GM15510 (cell line): Measurements from ENCODE around the gene GFOD1.

Experiments
- POLR2A ChIP-seq: IDR thresholded peaks from 3 replicates; pipeline ENCODE4 v1.6.1; 2011; ENCODE audit warnings: borderline replicate concordance; ENCODE audit not compliant: insufficient read length; ENCODE audit errors: extremely low read depth

The GFOD1 gene, protein sequence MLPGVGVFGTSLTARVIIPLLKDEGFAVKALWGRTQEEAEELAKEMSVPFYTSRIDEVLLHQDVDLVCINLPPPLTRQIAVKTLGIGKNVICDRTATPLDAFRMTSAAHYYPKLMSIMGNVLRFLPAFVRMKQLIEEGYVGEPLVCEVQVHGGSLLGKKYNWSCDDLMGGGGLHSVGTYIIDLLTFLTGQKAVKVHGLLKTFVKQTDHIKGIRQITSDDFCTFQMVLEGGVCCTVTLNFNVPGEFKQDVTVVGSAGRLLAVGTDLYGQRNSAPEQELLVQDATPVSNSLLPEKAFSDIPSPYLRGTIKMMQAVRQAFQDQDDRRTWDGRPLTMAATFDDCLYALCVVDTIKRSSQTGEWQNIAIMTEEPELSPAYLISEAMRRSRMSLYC

DNA sequence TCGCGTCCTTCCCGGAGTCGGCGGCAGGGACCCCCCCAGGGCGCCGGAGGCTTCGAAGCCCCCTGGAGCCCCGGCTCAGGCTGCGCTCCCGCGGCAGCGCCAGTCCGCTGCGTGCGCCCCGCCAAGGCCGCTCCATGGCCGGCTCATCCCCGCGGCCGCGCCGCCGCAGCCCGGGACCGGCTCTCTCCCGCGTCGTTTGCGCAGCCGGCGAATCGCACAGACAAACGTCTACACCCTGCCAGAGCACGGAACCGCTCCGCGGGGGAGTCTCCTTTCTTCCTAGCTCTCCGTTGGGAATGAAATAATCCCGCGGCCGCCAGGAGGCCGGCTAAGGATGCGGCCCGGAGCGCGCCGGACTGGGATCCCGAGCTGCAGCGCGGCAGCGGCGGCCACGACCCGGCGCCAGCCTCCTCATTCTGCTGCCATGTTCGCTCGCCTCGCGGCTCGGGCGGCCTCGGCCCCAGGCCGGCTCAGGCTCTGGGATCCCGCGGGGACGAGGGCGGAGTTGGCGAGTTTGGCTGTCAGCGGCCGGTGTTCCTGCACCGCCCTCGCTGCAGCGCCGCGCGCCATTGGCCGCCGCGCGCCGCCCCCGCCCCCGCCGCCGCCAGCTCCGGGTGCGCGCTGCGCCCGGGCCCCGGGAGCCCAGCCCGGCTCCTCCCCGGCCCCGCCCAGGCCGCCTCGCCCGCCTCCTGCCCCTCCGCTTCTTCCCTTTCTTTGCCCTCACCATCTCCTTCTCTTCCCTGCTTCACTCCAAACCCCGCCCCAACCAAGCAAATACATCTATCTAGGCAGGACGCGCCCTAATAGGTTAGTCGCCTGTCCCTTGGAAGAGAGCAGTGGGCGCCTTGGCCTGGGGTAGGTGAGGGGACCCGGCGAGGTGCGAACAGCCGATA lies at the start of gene GFOD1:
Gene GFOD1 (minus strand): TSS at position 479 of the 893 bp plus-strand sequence. CDS start 710 bp downstream, outside the sequence.
- TF ChIP-seq POLR2A: peak; percentile 83

DNA sequence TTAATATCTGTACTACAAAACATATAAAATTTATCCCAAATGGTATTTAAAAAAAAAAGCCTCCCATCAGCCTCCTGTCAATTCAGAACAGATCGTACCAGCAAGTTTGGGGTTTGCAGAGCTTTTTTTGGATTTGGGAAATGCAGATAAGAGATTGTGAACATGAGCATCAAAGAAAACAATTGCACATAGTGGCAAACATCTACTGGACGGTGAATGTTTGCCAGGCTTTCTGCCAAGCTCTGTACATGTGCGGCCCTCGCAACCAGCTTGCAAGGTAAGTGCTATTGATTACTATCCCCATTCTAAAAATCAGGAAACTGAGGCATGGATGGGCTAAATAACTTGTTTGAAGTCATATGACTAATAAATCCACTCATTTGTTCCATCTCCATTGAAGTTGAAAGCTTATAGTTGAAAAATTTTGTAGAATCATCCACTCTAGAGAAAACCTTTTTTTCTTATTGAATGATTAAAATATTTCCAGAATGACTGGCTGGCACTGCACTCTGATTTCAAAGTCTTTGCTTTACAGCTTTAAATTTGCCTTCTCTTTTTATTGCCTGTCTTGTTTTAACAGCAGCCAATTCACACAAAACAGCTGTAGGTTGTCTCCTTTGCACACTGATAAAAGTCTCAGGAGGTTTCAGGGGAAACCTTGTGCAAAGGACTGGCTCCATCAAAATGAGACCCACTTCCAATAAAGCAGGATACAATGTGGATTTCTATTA lies 49.6 kb upstream of the GFOD1 start:
- TF ChIP-seq POLR2A: no peak

DNA sequence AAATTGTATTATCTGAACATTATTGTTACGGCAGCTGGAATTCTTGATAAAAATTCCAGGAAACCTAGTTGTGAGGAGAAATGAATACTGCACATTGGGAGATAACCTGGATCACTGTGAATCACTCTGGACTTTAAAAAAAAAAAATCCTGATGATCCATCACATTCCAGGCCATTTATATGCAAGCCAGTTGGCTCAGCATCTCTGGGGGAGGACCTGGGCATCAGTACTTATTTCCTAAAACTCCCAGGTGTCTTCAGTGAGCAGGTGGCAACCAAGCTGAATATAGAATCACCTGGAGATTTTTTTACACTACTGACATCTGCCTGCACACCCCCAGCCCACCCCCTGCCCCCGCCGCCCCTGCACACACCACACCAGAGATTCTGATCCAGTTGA lies 47.9 kb upstream of the GFOD1 start:
- TF ChIP-seq POLR2A: no peak

- TF ChIP-seq POLR2A: no peak
These were observed 47.1 kb upstream of the GFOD1 start for GRCh38 chr6:13534536-13534935.

DNA sequence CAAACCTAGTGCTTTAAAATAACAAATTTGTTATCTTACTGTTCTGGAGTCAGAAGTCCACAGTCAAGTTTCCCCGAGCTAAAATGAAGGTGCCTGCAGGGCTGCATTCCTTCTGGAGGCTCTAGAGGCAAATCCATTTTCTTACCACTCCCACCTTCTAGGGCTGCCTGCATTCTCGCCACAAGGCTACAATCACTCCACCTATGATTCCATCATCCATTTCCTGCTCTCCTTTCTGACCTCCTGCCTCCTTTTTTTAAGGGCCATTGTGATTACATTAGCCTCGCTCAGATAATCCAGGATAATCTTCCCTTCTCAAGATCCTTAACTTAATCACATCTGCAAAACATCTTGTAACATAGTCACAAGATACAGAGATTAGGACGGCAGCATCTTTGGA lies 44.6 kb upstream of the GFOD1 start:
- TF ChIP-seq POLR2A: no peak

DNA sequence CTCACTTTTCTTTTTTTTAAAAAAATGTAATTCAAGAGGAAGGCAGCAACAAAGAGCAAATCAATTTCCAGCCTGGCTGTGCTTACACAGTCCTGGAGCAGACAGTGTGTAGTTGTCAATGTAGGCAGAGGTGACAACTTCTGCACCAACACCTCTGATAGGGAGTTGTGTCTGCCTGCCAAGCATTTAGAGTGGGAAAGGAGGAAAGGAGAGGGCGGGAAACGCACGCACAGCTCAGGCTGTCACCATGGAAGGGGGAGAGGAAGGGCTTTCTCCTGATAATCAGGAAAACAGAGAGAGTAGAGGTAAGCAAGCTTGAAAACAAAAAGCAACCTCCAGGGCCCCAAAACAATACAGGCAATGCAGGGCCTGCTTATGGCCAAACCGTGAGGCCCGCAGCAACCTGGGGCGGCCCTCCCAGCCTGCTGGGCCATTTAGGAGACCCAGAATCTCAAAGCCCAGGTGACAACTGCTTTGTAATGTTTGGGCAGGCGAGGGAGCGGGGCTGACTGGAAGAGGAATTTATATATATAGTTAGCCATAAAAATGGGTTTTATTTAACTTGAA lies 41.5 kb upstream of the GFOD1 start:
- no peak for TF ChIP-seq POLR2A

- TF ChIP-seq POLR2A: no peak
These were observed 40.8 kb upstream of the GFOD1 start for GRCh38 chr6:13528232-13528631.

DNA sequence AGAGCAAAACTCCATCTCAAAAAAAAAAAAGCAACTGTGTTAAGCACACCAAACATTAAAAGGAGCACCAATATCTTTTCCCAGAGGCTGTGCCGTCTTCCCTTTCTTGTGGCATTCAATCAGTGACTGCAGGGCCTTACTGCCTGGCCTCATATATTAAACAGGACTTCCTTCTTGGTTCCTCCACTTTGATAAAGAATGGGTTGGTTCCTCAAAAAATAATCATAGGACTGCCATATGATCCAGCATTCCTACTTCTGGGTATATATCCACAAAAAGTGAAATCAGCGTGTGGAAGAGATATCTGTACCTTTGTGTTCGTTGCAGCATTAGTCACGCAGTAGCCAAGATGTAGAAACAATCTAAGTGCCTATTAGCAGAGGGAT lies 40.3 kb upstream of the GFOD1 start:
- no peak for TF ChIP-seq POLR2A

DNA sequence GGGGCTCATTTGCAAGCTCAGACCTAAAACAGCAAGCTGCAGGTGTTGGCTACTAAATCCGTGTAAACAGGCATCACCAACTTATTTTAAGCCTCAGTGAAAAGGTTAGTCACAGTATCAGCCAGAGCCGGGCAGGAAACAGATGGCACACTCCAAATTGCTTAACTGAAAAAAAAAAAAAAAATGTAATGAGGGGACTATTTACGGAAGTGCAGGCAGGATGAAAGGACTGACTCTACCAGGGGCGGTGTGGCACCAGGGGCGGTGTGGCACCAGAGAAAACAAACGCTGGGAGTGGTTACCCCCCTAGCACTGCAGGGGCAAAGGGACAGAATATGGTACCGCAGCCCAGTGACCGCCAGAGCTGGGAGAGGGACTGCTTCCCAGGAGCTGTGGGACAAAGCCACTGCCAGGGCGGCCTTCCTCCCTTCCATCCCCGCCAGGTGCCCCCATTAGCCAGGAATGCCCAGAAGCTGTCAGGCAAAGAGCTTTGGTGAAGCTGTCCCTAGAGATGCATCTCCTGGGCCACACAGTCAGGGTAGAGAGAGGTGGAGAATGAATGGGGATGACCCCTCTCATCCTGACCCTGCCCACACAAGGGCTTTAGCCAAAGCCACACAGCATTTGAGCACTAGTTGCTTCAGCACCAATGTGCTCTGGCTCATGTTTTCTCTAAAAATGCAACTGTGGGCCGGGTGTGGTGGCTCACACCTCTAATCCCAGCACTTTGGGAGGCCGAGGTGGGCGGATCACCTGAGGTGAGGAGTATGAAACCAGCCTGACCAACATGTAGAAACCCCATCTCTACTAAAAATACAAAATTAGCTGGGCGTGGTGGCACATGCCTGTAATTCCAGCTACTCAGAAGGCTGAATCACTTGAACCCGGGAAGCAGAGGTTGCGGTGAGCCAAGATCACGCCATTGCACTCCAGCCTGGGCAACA lies 39.6 kb upstream of the GFOD1 start:
- TF ChIP-seq POLR2A: no peak

- TF ChIP-seq POLR2A: no peak
These were observed 38.9 kb upstream of the GFOD1 start for GRCh38 chr6:13526357-13526726.

- no peak for TF ChIP-seq POLR2A
These were observed 37.6 kb upstream of the GFOD1 start for GRCh38 chr6:13524801-13525508.

DNA sequence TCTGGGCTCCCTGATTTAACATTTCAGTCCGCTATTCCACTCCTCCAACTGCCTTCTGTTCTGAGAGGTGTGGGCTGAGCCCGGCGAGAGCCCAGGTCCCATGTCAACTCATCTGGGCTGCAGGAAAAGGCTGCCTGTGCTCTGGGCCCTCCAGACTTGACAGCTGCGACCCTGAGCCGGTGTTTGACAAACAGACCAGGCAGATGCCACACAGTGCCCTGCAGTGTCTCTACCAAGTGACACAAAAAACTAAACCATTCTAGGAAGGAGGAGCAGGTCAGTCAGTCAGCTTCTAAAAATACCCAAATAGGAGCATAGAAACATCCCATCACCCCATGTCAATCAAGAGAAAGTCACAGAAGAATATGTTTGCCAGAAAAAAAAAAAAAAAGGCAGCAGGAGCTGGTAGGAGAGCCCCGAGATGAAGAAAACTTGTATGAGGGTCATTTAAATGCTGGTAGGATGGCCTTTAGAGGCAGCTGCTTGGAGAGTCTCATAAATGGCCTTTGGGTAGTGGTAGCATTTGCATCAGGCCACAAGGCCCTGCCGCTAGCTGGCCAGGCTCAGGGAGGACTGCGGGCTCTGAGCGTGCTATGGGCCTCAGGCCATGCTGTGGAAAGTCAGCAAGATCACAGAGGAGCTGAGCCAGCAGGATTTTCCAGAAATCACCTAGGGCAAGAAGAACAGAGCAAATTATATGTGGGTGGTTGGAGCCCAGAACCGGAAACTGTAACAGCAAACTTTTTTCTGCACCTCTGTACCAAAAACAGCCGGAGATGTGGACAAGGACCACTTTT lies 36.6 kb upstream of the GFOD1 start:
- TF ChIP-seq POLR2A: no peak
